AG09309 (cell line): ENCODE results near the gene LCOR.

Experiments used
- DNase-seq: peaks from one replicate; pipeline ENCODE4 v3.0.0-alpha.2; 2010; ENCODE audit warnings: low read depth
- H3K4me3 ChIP-seq: 2 replicates; pipeline ENCODE4 v1.5.1; 2011; ENCODE audit warnings: mild to moderate bottlenecking, low read depth, low read length, moderate library complexity; ENCODE audit not compliant: control insufficient read depth
- CTCF ChIP-seq: IDR thresholded peaks from 2 replicates; pipeline ENCODE4 v1.5.1; 2011; ENCODE audit warnings: mild to moderate bottlenecking, low read depth, low read length, inconsistent platforms; ENCODE audit not compliant: insufficient read depth, control insufficient read depth; ENCODE audit errors: missing control alignments

Gene LCOR

DNA sequence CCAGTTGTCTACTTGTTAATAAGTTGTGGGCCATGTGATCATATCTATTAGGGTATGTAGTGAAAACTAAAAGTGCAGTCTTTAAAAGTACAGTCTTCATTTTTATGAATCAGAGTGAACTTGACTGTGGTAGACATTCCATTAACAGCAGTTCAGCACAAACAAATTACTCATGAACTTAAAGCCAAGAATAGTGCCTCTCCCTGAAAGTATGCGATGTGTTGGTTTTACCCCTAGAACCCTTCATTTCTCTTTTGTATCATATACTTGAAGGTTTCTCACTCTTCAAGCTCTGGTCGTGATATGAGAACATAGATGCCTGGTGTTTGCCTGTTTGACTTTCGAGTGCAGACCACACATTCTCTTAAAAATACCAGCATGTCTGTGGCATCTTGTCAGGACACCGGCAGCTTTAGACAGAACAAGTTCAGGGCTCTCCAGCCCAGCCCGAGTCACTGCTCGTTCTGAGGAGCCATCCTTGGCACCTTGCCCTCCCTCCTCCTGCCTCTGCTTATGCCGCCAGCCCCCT is 159.3 kb downstream of the LCOR start:
- no peak overlapping the region for H3K4me3 ChIP-seq
- TF ChIP-seq CTCF = no peak
- DNase-seq = peak; percentile 49

DNA sequence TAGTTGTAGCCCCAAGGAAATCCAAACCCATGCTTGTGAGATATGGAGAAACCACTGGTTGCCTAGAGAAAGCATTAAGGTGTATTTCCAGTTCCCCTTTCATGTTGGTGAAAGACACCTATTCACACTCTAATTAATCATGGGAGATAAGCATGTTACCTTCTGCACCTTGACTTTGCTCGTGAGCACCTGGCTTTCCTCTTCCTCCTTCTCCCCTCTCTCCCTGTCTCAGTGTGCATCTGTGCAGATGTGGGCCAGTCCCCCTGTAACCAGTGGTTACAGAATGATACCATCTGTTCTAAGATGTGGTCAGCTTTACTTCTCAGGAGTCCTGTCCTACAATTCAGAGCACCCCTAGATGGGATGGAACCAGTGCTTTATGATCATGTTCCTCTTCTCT is 160.6 kb downstream of the LCOR start:
- H3K4me3 ChIP-seq = no peak overlapping the region
- DNase-seq = no peak
- TF ChIP-seq CTCF = no peak

GRCh38 chr10:96995851-96996250 is 163.8 kb downstream of the LCOR start:
- TF ChIP-seq CTCF = no peak
- H3K4me3 ChIP-seq = no peak overlapping the region
- no peak for DNase-seq

GRCh38 chr10:96996275-96996965 is 164.3 kb downstream of the LCOR start:
- no peak for TF ChIP-seq CTCF
- H3K4me3 ChIP-seq = no peak overlapping the region
- no peak for DNase-seq

- TF ChIP-seq CTCF = no peak
- no peak overlapping the region for H3K4me3 ChIP-seq
- no peak for DNase-seq
These were observed 166.3 kb downstream of the LCOR start for GRCh38 chr10:96998329-96998888.

DNA sequence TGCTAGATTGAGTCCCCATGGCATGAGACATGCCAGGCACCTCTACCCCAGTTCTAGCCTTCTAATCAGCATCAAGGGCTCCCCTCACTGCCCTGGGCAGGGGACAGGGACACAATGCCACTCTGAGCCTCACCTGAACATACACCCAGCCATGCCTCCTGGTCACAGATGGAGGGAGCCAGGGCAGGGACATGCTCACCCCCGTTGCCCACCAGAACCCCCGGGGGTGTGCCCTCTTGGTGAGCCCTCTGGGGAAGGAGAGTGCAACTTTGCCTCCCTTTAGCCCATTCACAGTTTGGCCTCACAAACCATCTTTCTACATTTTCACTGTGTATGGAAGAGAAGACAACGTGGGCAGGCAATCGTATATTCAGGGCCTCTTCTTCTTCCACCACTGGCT is 167.2 kb downstream of the LCOR start:
- no peak overlapping the region for H3K4me3 ChIP-seq
- no peak for DNase-seq
- TF ChIP-seq CTCF = no peak

DNA sequence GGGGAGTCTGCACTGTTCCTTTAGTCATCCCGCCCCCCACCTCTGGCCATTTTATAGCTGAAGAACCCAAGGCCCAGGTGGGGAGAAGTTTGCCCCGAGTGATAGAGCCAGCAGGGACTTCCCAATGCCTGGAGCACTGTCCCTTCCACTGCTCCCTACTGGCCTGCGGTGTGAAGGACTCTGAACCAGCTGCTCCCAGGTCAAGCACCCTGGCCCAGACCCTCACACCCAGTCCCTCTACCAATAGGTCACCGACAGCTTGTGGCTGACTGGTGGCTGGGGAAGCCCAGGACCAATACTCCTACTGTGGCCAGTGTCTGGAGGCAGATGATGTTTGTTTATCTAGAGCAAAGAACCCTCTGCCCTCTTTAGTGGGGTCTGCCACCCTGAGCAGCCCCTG is 167.9 kb downstream of the LCOR start:
- no peak for TF ChIP-seq CTCF
- no peak for DNase-seq
- H3K4me3 ChIP-seq = no peak overlapping the region
